ENCODE data around the gene LKAAEAR1. TPM values are rescaled to one million over a fixed set of nuclear protein-coding genes. Genes with fewer than 3 reads are reported as not detected.

LKAAEAR1 gene
- total and polyA plus RNA-seq, 9 of the 15 experiments (the other 6 are each of a cell fraction or from before 2014, with no cell fraction given): not detected

GRCh38 chr20:64100566-64100888 is 16.3 kb upstream of the LKAAEAR1 start:
- Histone ChIP-seq H3K4me2 (ENCODE audit: insufficient read depth, low read length) (no peak overlapping the region), H4K20me1 (replicated peaks; ENCODE audit: control insufficient read depth, insufficient read depth, low read length) (peaks cover 8% of the 10 kb centered on the region; the same call in 1 of the 2 replicates)
- POLR2A ChIA-PET: interaction anchor here (1.0 to 1.3 kb wide), 2 partner anchors 10 to 15 kb away, joined by 3 to 4 read pairs; no protein-coding TSS in a partner anchor
- no peak for TF ChIP-seq IRF2 (CRISPR knock-in tag; IDR thresholded peaks at IDR 0.05)
- TF ChIP-seq ZSCAN32 (CRISPR knock-in tag; IDR thresholded peaks at IDR 0.05): no peak
- TF ChIP-seq SMARCA5 (IDR thresholded peaks at IDR 0.05): no peak
- TF ChIP-seq POLR2B (IDR thresholded peaks at IDR 0.05; ENCODE audit: low read depth, partially characterized antibody): no peak
- no peak for TF ChIP-seq ZNF79 (CRISPR knock-in tag; IDR thresholded peaks at IDR 0.05; ENCODE audit: low read depth)
- TF ChIP-seq ZNF592 (IDR thresholded peaks at IDR 0.05): no peak
- no peak for TF ChIP-seq HMGN3 (IDR thresholded peaks at IDR 0.05; ENCODE audit: borderline replicate concordance, extremely low read depth, insufficient read length, low read depth, low read length)
- no peak for TF ChIP-seq ZNF398 (CRISPR knock-in tag; IDR thresholded peaks at IDR 0.05)
- no peak for TF ChIP-seq BCLAF1 (IDR thresholded peaks at IDR 0.05; ENCODE audit: borderline replicate concordance in 1 of 2, control insufficient read depth in 1 of 2, low read depth in 2 of 2, low read length in 1 of 2)
- no peak for TF ChIP-seq CTCF (IDR thresholded peaks at IDR 0.05 in 2 of 3, conservative IDR thresholded peaks at IDR 0.05 in 1 of 3; ENCODE audit: insufficient read depth in 2 of 3, low read depth in 1 of 3, low read length in 3 of 3)
- no peak for TF ChIP-seq KLF13 (tag; IDR thresholded peaks at IDR 0.05; ENCODE audit: borderline replicate concordance, low read depth)

More at GRCh38 chr20:64100566-64100888, 16.3 kb upstream of the LKAAEAR1 start:
- Histone ChIP-seq H3K4me3 (no peak overlapping the region), H3K79me2 (ENCODE audit: control insufficient read depth, insufficient read depth, low read length) (no peaks in the 10 kb centered on the region), H3K27me3 (ENCODE audit: control insufficient read depth in 2 of 2, insufficient read depth in 2 of 2, low read length in 2 of 2) (peaks cover 40 to 71% of the 10 kb centered on the region in 2 experiments), H2AFZ (ENCODE audit: low read depth, low read length) (no peak overlapping the region), H3K36me3 (ENCODE audit: control insufficient read depth, insufficient read depth, low read length) (no peaks in the 10 kb centered on the region), H3K9me1 (ENCODE audit: control insufficient read depth, insufficient read depth, low read length) (no peaks in the 10 kb centered on the region), H3K27ac (ENCODE audit: extremely low read depth, low read depth, low read length) (no peak overlapping the region), H3K9me3 (replicated peaks; ENCODE audit: control insufficient read depth, insufficient read depth, low read depth, low read length) (no peaks in the 10 kb centered on the region), H3K4me1 (replicated peaks in 1 of 2; ENCODE audit: control insufficient read depth in 2 of 2, insufficient read depth in 2 of 2, low read length in 2 of 2) (peaks cover 0 to 30% of the 10 kb centered on the region in 2 experiments; a peak in 3 of 5 replicates), H3K9ac (ENCODE audit: insufficient read depth in 1 of 2, low read depth in 2 of 2, low read length in 2 of 2) (no peak overlapping the region)
- no peak for ATAC-seq
- WGBS (ENCODE audit: insufficient coverage, low coverage, missing lambda C conversion rate): 3% methylated on average over 4 of the region's 4 CpGs
- CTCF ChIA-PET (ENCODE audit: low intra/inter-chr PET ratio): no interaction called here
- no peak for DNase-seq (ENCODE audit: extremely low read depth in 1 of 4, low spot score in 3 of 4)
- in situ Hi-C loops (cut with MboI) (no loop called here), intact Hi-C loops (cut with micrococcal nuclease) (no loop called here)
- peak; percentile 11 for FAIRE-seq
- no TSS peak for BruUV-seq (replicated peaks)

All from K562 (cell line).